ENCODE data around the gene NCAN. TPM values are rescaled to one million over a fixed set of nuclear protein-coding genes. Genes with fewer than 3 reads are reported as not detected.
A peak's percentile ranks its signal among the peaks of the same experiment; 100 is the strongest.

NCAN gene
- total RNA-seq (2014; rRNA removed) (0.15 TPM in 1 of 2 replicates, not detected in the other), Bru-seq, nascent RNA (percentile 4 among the genes with signal in this experiment), BruChase-seq, experiment 1, labeled RNA remaining after a 6-hour chase (percentile 27 among the genes with signal in this experiment), BruChase-seq, experiment 2, labeled RNA remaining after a 2-hour chase (percentile 17 among the genes with signal in this experiment)
- long read RNA-seq, partial matches to known transcripts = 1 of 1 reads
- long read RNA-seq, other reads (novel, unspliced or antisense) = 0 of 1 reads

DNA sequence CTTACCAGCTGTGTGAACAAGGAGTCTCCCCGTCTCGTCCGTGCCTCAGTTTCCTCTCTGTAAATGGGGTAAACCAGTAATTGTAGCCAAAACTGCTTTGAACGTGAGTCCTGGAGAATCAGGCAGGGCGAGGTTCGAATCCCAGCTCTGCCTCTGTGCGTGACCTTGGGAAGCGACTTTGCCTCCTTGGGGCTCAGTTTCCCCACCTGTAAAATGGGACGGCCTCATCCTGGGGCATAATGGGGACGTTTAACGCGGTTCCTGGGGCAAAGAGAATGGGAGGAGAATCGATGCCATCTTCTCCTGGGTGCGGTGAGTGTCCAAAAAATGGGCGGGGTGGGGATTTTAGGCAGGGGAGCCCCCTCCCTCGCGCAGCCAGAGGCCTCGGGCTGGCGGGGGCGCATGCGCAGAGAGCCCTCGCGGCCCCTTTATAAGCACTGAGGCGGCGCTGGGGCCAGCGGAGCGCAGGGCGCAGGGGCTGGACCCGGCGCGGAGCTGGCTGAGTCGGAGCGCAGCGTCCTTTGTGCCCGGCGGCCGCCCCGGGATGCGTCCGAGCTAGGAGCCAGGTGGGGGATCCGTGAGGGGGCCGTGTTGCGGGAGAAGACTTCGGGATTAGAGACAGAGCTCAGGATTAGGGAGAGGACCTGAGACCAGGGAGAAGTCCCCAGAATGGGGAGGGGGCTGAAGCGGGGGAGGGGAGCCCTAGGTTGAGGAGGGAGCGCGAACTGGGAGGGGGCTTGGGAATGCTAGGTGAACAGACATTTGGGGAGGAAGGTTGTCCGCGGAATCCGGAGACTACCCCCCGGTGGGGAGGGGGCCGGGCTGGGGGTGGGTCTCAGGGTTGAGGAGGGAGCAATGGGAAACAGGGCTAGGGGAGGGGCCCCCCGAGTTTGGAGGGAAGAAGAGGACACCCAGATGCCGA is at the start of gene NCAN:
NCAN (plus strand) TSS at position 460 of the 922 bp plus-strand sequence. CDS start 4,996 bp downstream, outside the sequence.
- H4K20me1 ChIP-seq (ENCODE audit: low read length) = no peaks in the 10 kb centered on the region
- H3K27me3 ChIP-seq (ENCODE audit: low read length) = peaks cover 8% of the 10 kb centered on the region
- POLR2A ChIA-PET (ENCODE audit: unreplicated experiment) = no interaction called here
- H3K4me3 ChIP-seq (ENCODE audit: low read length) = no peak within 1 kb of the TSS
- H3K27ac ChIP-seq (ENCODE audit: low read length) = no peak within 1 kb of the TSS
- no TSS peak for BruUV-seq (replicated peaks)
- H3K9ac ChIP-seq (ENCODE audit: low read length) = no peak within 1 kb of the TSS
- no peaks in the 10 kb centered on the region for H3K36me3 ChIP-seq (ENCODE audit: low read depth, low read length)
- no peaks in the 10 kb centered on the region for H3F3A ChIP-seq (ENCODE audit: low read length, unreplicated experiment)
- CTCF ChIA-PET = no interaction called here
- no peaks in the 10 kb centered on the region for H3K4me1 ChIP-seq (ENCODE audit: insufficient read depth, low read length)
- H3K79me2 ChIP-seq (ENCODE audit: low read length) = no peaks in the 10 kb centered on the region
- TF ChIP-seq, protein P1, sequence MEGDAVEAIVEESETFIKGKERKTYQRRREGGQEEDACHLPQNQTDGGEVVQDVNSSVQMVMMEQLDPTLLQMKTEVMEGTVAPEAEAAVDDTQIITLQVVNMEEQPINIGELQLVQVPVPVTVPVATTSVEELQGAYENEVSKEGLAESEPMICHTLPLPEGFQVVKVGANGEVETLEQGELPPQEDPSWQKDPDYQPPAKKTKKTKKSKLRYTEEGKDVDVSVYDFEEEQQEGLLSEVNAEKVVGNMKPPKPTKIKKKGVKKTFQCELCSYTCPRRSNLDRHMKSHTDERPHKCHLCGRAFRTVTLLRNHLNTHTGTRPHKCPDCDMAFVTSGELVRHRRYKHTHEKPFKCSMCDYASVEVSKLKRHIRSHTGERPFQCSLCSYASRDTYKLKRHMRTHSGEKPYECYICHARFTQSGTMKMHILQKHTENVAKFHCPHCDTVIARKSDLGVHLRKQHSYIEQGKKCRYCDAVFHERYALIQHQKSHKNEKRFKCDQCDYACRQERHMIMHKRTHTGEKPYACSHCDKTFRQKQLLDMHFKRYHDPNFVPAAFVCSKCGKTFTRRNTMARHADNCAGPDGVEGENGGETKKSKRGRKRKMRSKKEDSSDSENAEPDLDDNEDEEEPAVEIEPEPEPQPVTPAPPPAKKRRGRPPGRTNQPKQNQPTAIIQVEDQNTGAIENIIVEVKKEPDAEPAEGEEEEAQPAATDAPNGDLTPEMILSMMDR (conservative IDR thresholded peaks at IDR 0.05; ENCODE audit: low read depth, low read length) = no peak
- no peak for TF ChIP-seq EZH2 (IDR thresholded peaks at IDR 0.05; ENCODE audit: low read length, unreplicated experiment)
- no peak for TF ChIP-seq EZH2phosphoT487 (IDR thresholded peaks at IDR 0.05; ENCODE audit: borderline replicate concordance, low read length)
- H3K9me2 ChIP-seq (replicated peaks; ENCODE audit: low read length) = no peaks in the 10 kb centered on the region
- intact Hi-C loops (cut with micrococcal nuclease) = no loop called here
- no peaks in the 10 kb centered on the region for H3K9me3 ChIP-seq (ENCODE audit: low read length)
- no peak within 1 kb of the TSS for H2AFZ ChIP-seq (ENCODE audit: low read length)
- DNase-seq (no peak), ATAC-seq (no peak)
- H3K4me2 ChIP-seq (ENCODE audit: low read length) = no peak within 1 kb of the TSS

DNA sequence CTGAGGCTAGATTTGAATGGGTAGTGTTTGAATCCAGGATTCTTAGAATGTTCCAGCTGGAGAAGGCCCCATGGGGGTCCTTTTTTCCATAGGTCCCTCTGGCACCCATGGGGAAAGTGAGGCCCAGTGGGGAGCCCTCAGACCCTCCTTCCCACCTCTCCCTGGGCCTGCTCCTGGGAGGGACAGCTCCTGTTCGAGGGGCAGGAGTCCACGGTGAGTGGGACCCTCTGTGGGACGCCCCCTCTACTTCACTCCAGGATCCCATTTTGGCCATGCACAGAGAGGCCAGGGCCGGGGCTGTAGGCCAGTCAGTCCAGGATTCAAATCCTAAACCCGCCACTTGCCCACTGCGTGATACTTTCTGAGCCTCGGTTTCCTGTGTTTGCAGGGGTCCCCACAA is 49.3 kb upstream of the NCAN start:
- TF ChIP-seq EZH2 (IDR thresholded peaks at IDR 0.05; ENCODE audit: low read length, unreplicated experiment) (no peak), EZH2phosphoT487 (IDR thresholded peaks at IDR 0.05; ENCODE audit: borderline replicate concordance, low read length) (no peak)
- TF ChIP-seq, protein P1 (conservative IDR thresholded peaks at IDR 0.05; ENCODE audit: low read depth, low read length) = no peak
- Histone ChIP-seq H3K27me3 (ENCODE audit: low read length) (no peaks in the 10 kb centered on the region), H3K9me3 (ENCODE audit: low read length) (no peaks in the 10 kb centered on the region), H3K4me2 (ENCODE audit: low read length) (no peak overlapping the region), H2AFZ (ENCODE audit: low read length) (no peak overlapping the region), H3K79me2 (ENCODE audit: low read length) (no peaks in the 10 kb centered on the region), H3K36me3 (ENCODE audit: low read depth, low read length) (no peaks in the 10 kb centered on the region), H3K4me1 (ENCODE audit: insufficient read depth, low read length) (no peaks in the 10 kb centered on the region), H3F3A (ENCODE audit: low read length, unreplicated experiment) (no peaks in the 10 kb centered on the region), H4K20me1 (ENCODE audit: low read length) (no peaks in the 10 kb centered on the region), H3K4me3 (ENCODE audit: low read length) (no peak overlapping the region), H3K9me2 (replicated peaks; ENCODE audit: low read length) (no peaks in the 10 kb centered on the region), H3K9ac (ENCODE audit: low read length) (no peak overlapping the region), H3K27ac (ENCODE audit: low read length) (no peak overlapping the region)
- intact Hi-C loops (cut with micrococcal nuclease) = no loop called here
- ATAC-seq (no peak), DNase-seq (no peak)
- CTCF ChIA-PET = no interaction called here
- BruUV-seq (replicated peaks) = no TSS peak
- POLR2A ChIA-PET (ENCODE audit: unreplicated experiment) = no interaction called here

Data from PC-3 (cell line).